HS-5 (cell line): ENCODE data around the gene WDFY4.

ENCODE experiments used
- DNase-seq: peaks from one replicate; pipeline ENCODE4 v3.0.0-alpha.2; 2012; ENCODE audit warnings: low read depth

Gene WDFY4

DNA sequence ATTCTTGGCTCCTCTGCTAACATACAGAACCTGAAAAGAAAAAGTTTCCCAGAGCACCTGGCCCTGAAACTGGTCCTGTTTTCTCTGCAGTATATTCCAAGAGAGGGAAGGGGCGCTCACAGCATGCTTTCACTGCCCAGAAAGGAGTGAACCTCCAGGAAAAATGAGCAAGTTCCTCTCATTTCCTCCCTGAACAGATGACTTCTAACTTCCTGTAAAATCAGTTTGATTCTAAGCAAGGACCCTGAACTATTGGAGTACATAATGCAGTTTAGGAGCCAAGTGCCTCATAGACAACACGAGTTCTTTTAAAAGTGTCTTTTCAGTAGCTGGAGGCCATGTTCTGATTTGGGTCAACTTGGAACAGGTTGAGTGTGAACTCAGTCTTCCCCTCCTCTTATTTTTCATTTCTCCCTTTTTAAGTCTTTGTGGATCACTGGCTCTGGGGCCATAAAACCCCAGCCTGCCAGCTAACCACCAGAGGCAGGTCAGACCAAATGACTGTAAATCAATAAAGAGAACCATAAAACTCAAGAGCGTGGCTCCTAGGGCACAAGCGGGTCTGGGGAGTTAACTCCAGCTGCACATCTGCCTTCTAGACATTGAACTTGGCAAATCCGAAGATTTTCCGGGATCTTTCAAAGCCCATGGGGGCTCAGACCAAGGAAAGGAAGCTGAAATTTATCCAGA is 260.9 kb downstream of the WDFY4 start:
- no peak for DNase-seq

DNA sequence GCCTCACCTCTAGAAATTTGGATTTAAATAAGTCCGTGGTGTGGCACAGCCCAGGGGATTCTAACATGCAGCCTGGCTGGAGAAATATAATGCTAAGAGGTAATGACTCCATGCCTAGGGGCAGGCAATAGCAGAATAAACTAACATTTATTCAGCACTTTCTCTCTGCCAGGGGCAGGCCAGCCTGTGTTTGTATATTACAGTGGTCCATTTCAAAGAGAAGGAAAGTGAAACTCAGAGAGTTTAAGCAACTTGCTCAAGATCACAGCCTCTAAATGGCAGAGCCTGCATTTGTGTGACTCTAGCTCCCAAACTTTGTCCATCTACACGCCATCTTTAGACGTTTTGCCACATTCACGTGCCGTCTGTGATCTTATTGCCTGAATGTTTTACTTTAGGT is 261.7 kb downstream of the WDFY4 start:
- no peak for DNase-seq

DNA sequence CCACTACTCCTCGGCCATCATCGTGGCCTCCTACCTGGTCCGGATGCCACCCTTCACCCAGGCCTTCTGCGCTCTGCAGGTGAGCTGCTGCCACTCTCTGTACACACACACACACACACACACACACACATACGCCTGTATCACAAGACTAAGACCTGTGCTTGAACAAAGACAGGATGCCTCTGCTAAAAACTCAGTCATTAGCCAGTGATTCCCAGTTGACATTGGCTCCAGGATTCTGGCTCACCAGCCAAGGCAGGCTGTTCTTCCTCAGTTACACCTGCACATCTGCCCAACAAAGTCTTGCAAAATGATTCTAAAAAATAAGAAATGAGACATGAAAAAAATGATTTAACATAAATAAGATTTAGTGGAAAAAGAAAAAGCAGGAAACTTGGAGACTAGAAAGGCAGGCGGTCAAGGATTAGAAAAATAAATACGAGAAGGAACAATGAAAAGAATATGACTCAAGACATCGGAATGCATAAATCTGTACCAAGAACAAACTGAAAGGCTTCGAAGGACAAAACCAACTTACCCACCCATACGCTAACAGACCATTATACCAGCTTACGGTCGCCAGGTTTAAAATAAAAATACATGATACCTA is 262.3 kb downstream of the WDFY4 start:
- DNase-seq, result no peak

DNA sequence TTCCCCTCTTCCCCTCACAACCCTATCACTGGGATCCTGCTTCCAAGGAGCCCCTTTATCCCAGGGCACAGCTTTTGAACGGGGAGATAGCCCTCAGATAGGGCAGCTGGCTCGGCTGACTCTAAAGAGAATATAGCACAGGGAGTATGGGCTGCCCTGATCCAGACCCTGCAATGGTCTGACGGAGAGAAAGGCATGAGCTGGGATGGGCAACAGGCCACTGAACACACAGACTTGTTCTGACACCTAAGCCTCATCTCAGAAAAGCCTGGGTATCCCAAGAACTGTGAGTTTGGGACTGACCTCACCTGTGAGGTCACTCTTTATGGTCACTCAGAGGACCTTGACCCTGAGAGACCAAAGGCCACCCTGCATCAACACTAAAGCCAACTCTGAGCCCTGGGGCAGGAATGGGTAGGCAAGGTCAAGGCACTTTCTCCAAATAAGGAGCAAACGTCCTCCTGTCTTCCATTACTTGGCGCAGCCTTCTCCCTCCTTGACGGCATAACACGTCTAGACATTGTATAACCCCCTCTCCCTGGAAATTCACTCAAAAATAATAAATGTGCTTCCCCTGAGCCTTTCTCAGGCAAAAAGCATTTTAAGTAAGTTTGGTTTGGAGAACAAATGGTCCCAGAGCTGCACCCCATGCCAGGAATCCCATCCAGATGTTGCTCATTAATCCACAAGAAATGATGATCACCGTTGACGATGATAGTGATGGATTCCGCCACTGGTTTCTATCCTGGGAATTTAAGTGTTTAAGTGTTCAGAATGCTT is 263.2 kb downstream of the WDFY4 start:
- no peak for DNase-seq

DNA sequence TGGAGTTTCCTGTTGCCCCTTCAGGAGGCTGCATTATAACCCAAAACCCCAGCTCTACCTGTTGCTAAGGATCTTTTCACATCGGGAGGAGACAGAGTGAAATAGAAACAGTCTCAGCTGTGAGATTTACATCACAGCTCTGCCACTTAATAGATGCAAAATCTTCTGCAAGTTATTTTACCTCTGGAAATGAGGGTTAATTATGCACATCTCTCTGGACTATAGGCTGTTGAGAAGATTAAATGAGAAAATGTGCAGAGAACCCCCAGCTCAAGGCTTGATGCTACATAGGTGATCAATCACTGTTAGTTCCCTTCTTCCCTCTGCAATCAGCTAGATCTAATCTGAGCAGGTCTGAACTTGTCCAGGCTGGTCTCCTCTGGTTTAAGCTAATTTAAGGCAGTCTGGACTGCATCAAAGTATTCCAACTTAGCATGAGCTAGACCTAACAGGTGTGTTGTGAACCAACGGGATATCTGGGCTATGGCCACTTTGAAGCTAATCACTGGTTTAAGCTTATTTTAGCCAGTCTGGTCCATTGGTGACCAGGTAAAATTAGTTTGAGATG is 263.9 kb downstream of the WDFY4 start:
- no peak for DNase-seq

DNA sequence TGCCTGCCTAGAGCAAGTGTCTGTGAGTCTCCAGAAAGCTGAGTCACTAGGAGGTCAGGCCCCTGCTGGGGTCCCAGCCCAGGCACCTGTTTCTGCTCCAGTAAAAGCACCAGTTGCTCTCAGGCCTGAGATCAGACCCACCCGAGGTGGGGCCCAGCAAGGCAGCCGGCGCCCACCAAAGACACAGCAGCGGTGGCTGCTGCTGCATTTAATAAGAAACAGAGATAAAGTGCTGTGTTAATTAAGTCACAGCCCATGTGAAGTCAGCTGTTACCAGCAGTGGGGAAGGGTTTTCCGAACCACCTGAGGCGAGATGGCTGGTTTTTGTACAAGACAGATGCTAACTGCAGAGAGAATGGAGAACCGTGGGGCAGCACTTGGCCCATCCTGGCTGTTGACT is 267.0 kb downstream of the WDFY4 start:
- DNase-seq, result no peak

DNA sequence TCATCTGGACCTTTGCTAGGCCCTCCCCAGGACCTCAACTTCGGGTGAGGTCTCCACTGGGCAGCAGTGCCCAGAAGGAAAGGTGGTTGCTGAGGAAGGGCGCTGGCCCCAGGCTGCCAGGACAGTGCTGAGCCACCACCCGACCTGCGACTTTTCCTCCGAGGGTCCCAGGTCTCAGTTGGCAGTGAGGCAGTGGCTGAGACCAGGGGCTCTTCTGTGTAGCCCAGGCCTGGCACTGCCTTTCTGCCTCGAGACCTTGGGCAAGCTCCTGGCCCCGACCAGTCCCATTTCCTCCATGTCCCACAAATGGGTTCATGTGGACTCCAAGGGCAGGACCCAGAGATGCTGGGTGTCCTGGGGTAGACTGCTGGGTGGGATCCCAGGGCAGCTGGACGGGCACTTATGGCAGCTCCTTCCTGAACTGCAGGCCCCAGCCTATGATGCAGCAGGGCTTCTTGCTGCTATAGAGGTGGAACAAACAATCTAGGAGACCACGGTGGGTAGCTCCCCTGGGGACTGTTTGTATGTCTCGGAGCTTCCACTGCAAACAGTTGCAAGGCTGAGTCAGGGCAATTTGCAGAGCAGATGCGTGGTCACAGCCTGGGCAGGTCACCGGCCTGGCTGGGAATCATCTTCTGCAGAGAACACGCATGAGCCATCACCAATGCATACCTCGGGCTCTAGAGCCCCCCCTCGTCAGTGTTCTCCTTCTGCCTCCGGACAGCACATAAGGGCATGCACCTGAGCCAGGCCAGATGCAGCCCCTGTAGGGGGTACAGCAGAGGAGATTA is 272.9 kb downstream of the WDFY4 start:
- DNase-seq, result no peak

DNA sequence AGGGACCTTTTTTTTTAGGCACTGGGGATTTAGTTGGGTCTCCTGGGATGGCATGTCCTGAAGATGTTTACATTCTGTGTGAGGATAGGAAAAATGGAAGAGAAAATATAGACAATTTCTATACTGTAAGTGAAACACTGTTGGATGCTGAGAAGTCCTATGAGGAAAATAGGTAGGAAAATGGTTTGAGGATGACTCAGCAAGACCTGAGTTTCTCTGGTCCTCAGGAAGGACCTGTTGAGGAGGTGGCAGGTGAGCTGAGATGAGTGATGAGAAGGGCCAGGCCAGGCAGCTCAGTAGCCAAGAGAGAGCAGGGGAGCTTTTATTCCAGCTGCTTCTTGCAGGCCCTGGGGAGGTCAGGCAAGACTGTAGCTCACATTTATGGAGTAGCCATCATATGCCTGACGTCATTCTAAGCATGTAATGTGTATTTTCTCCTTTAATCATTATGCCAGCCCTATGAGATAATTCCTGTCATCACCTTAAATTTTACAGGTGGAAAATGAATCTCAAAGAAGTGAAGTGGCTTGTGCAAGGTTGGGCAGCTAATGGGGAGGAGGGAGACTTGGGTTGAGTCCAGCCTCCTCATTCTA is 274.0 kb downstream of the WDFY4 start:
- DNase-seq, result no peak

DNA sequence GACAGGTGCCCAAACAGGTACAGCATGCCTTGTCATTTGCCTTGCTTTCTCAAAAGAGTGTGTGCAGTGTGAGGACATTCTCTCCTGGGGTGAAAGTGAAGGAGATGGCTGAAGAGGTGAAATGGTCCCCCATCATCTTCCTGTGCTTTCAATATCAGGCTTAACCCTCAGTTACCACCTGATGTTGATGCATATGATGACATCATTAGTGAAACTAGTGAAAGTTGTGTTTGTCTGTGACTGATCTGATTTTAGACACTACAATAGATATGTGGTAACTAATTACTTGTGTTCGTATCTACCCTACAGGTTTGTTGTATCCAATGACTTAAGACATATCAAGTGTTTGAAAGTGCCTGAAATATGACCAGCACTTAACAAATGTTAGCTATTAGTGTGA is 279.4 kb downstream of the WDFY4 start:
- DNase-seq, result no peak

DNA sequence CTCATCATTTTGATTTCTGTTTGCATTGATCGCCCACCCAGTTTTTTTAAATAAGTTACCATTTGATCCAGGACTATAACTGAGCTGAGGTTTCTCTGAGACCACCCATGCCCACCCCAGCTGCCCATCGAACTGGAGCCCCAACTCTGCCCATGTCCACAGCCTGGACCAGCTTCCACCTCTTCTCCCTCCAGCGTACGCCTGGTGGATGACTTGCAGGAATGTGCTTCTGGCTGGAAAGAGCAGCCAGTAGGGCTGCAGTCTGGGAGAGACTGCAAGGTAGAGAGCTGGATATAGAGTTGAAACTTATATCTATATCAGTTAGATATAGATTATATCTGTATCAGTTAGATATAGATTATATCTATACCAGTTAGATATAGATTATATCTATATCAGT is 280.8 kb downstream of the WDFY4 start:
- no peak for DNase-seq

DNA sequence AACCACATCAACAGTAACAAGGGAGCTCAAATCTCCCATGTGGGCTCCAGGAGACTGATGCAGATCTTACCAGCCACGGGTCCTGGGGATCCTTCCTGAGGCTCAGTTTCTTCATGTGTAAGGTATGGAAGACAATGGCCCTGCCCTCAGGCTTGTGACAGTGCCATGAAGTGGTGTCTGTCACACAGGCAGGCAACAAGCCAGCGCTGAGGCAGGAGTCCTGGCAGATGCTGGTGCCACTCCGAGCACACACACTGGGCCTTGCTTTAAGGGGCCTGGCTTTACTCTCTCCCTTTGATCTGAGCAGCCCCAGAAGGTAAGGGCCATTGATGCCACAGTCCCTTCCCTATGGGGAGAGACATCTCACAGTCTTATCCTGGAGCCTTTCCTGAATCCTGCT is 283.4 kb downstream of the WDFY4 start:
- no peak for DNase-seq

DNA sequence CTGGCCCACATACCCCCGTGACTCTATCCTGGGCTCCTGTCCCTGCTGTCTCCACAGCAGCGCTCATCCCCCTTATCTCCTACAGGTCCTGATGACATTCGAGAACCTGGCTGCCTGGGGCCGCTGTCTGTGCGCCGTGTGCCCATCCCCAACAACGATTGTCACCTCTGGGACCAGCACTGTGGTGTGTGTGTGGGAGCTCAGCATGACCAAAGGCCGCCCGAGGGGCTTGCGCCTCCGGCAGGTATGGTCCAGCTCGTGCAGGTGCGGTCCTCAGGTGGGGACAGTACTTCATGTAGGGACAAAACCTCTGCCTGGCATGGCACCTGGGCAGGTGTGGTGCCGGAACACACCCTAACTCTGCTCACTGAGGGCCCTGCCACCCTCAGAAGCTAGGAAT is 285.4 kb downstream of the WDFY4 start:
- no peak for DNase-seq

DNA sequence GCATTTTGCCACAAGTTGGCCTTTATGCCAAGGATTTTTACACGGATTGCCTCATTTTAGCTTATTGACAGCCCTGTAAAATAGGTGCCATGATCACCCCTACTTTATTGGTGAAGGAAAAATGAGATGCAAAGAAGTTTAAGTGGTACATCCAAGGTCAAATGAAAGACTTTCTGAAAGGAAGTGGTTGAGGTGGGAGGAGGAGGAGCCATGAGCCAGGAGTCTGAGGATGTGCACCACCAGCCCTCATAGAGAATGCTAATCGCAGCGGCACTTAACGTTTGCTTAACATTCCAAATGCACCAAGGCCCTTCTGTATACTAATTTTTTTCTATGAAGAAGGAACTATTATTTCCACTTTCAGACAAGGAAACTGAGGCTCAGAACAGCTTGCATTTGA is 286.0 kb downstream of the WDFY4 start:
- no peak for DNase-seq

DNA sequence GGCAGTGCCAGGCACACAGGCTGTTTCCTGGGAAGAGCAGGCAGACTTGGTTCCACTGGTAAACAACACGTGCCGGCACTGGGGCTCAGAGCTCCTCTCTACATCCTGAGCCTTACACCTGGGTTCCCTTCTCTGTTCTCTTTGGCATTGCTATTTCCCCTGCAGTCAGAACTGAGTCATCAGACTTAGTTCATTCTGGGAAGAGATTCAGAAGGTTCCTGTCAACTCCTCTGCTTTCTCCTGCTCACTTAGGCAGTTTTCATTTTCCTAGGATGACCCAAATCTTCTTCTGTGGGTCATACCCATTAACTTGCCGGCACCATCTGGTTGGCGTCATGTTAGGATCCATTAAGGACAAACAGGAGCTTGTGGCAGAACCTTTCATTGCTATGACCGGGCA is 288.4 kb downstream of the WDFY4 start:
- no peak for DNase-seq

DNA sequence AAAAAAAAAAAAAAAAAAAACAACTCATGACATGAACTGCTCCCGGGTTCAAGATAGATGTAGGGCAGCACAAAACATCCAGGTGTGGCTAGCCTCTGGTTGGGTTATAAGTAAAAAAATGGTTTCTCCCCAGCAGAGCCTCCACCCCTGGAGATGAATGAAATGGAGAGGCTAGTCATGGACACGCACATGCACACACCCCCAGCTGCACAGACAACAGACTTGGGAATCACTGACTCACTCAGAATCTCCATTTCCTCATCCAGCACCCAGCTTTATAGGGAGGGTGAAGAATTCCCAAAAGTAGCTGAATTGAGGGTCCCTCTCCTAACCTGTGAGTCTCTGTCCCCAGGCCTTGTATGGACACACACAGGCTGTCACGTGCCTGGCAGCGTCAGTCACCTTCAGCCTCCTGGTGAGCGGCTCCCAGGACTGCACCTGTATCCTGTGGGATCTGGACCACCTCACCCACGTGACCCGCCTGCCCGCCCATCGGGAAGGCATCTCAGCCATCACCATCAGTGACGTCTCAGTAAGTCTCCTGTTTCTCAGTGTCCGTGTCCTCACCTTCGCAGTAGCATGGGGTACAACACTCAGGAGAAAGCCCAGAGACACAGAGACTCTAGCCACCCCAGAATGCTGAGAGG is 290.0 kb downstream of the WDFY4 start:
- DNase-seq, result no peak

DNA sequence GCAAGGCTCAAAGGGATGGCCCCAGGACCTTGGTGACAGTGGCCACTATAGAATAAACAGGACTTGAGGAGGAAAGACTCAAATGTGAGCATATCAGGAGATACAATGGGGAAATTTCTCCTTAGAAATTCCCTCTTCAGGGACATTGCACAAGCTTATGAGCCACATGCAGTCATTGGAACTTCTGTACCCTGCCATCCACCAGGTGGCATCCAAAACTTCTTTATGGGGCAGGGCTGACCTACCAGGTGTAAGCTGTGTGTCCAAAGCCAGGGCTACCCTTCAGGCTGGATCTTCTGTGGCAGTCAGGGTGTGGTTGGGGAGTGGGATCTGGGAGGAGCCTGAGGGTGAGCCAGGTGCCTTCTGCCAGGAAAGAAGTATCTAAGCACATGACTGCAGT is 291.5 kb downstream of the WDFY4 start:
- DNase-seq, result no peak

DNA sequence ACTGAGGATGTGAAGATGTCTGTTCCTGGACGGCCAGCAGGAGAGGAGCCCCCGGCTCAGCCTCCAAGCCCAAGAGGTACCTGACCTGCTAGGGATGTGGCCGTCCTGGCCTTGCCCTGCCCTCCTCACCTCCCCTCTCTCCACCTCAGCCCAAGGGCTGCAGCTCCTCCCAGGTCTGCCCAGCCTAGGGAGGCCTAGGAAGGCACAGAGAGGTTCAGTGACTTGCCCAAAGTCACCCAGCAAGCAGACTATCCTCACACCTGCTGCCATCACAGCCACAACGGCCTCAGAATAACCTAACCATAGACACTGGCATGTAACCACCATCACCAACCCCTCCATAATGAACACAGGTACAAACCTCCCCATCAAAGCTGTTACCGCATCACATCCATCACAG is 293.6 kb downstream of the WDFY4 start:
- DNase-seq, result no peak

DNA sequence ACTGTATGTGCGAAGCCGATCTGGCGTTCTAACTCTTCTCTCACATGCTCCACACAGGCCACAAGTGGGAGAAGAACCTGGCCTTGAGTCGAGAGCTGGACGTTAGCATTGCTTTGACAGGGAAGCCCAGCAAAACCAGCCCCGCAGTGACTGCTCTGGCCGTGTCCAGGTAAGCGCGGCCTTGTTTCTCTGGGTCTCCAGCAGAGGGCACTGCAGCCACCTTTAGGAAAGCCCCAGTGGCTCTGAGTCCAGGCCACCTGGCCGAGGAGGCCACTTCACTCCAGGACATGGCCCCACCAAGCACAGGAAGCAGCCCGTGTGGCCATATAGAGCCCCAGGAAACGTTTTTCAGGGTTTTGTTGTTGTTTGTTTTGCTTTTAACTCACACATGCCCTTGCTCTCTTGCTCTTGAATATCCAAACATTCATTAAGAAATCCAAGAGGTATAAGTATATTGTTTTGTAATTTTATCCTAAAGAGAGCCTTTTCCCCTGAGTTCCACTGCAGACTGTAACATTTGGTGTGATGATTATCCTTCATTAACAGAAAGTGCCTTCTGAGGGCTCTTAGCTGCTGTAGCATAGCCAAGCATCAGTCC is 296.7 kb downstream of the WDFY4 start:
- no peak for DNase-seq

DNA sequence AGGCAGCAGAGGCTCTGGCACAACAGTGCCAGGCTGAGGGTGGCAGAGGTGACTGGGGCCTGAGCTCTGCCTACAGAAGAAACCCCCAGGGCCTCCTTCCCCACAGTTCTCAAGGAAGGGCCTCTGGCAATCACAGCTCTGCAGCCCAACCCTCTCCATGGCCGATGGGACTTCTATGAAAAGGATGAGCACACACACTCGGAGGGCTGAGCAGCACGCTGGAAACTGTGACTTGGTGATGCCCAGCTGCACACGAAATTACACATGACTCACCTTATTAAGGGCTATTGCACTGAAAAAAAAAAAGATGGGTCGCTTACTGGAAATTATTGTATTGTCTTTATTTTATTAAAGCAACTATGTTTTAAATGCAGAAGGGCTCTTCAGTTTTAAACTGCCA is 297.9 kb downstream of the WDFY4 start:
- no peak for DNase-seq

DNA sequence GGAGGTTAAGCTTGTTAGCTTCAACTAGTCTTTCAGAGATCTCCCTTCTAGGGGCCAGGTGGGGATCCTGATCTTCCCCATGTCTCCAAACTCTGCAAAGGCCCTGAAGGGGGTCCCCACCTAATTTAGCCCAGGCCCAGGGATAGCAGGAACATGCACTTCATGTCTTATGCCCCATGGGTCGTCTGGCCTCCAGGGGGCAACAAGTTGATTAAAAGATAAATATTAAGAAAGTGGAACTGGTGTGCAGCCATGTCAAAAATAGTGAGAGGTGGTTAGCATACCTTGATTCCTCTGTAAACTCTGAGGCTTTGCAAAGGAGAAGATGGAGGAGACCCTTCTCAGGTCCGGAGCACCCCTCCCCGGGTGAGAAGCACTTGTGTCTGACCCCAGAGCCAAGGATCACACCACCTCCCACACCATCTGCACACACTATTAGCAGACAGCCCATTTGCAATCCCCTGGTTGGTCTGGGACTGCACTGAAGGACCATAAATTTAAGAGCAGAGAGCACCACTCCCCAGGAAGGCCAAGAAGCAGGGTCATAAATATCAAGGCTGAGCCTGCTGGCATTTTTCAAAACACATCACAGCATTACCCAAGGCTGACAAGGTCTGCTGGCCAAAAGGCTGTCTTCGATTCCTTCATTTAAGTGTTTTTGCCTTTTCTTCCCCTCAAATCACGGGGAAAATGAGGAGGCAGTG is 299.1 kb downstream of the WDFY4 start:
- DNase-seq, result no peak
